M059J (cell line): Measurements from ENCODE around the gene RARS1. TPM values are rescaled to one million over a fixed set of nuclear protein-coding genes. Genes with fewer than 3 reads are reported as not detected.

Experiments used
- DNase-seq: peaks from one replicate; pipeline ENCODE4 v3.0.0-alpha.2; 2012; ENCODE audit warnings: low read depth
- total RNA-seq: library from RNA; depleted of rRNA; stranded (reverse); fragments of >200 nt; shearing (Covaris generic); gene quantifications from 2 replicates; pipeline ENCODE4 v1.2.3, GENCODE V29; 2014; rRNA removed

The RARS1 gene
- total RNA-seq, 1 experiment from 2014 or later, result 210 TPM

GRCh38 chr5:168553377-168554130 lies 67.3 kb downstream of the RARS1 start:
- no peak for DNase-seq

GRCh38 chr5:168557389-168557788 lies 71.1 kb downstream of the RARS1 start:
- DNase-seq, result no peak

- no peak for DNase-seq
Measured at GRCh38 chr5:168562279-168562678, 76.0 kb downstream of the RARS1 start.

GRCh38 chr5:168563959-168564358 lies 77.7 kb downstream of the RARS1 start:
- DNase-seq, result no peak

GRCh38 chr5:168568738-168569137 lies 82.5 kb downstream of the RARS1 start:
- no peak for DNase-seq

Other genes starting within 250 kb of the RARS1 start
- 6.1 and 9.7 TPM in 2 replicates for gene WWC1, start 194.8 kb upstream of the RARS1 start, total RNA-seq
- gene FBLL1, start 42.8 kb downstream of the RARS1 start, total RNA-seq, result 0.66 and 0.81 TPM in 2 replicates
- 27.5 and 32.3 TPM in 2 replicates for gene PANK3, start 92.9 kb downstream of the RARS1 start, total RNA-seq